Adrenal gland (tissue), 12 donors: Measurements from ENCODE around the gene IMP3. TPM values are rescaled to one million over a fixed set of nuclear protein-coding genes. Genes with fewer than 3 reads are reported as not detected.

Experiments used
- DNase-seq, 7 donors: peaks; one replicate each; pipeline ENCODE4 v3.0.0-alpha.2; 2019 to 2020
- H3K27ac ChIP-seq, 5 donors: fragments of 200-600 bp; sonication (generic) in 4 of 5; 1 replicate in 3 of 5; 2 replicates in 2 of 5; pipeline versions ENCODE4 v1.5.1 to v1.8.0; 2016 to 2020; ENCODE audit warnings: mild to moderate bottlenecking in 1 of 5
- H3K27me3 ChIP-seq: fragments of 200-600 bp; 2 replicates; pipeline ENCODE4 v1.8.0; 2021
- H3K36me3 ChIP-seq, 2 donors: fragments of 200-600 bp; replicated peaks in 1 of 2; 1 replicate in 1 of 2; 2 replicates in 1 of 2; pipeline versions ENCODE4 v1.5.1 to v1.8.0; 2018 to 2022
- H3K4me1 ChIP-seq, 2 donors: fragments of 200-600 bp; replicated peaks in 1 of 2; 1 replicate in 1 of 2; 2 replicates in 1 of 2; pipeline versions ENCODE4 v1.5.1 to v1.8.0; 2018 to 2021
- H3K4me3 ChIP-seq, 4 donors: fragments of 200-600 bp; sonication (generic) in 3 of 4; one replicate each; pipeline ENCODE4 v1.5.1; 2016 to 2018
- H3K9me3 ChIP-seq, 3 donors: fragments of 200-600 bp; sonication (generic) in 1 of 3; replicated peaks in 1 of 3; 1 replicate in 2 of 3; 2 replicates in 1 of 3; pipeline versions ENCODE4 v1.5.1 to v1.8.0; 2016 to 2021
- POLR2A ChIP-seq, 2 donors: fragments of 450-650 bp; IDR thresholded peaks; one replicate each; pipeline ENCODE4 v1.6.1; 2017; ENCODE audit warnings: antibody characterized with exemption in 2 of 2, mild to moderate bottlenecking in 2 of 2, moderate library complexity in 1 of 2
- WGBS, 4 donors: extraction: QIAGEN DNeasy Blood & Tissue Kit in 2 of 4; methylation state at CpG; one replicate each; pipeline versions ENCODE4 v1.1.5 to v1.1.7; 2013 to 2017; 5-methylcytosine and 5-hydroxymethylcytosine counted together
- intact Hi-C, 2 donors: fragments of 100-400 bp; cut with DNase I; formaldehyde crosslinking; loops; one replicate each; pipeline versions ENCODE4 v1.14.1 to v1.15.0; 2022 to 2023
- polyA plus RNA-seq, 3 donors: library from polyadenylated mRNA; stranded (reverse); fragments of 200-250 nt in 2 of 3; fragments of 350-450 nt in 1 of 3; fragmentation: Illumina TruSeq in 1 of 3; extraction: RNeasy Lipid Tissue Mini Kit (QIAGEN cat#74804) in 1 of 3; gene quantifications; one replicate each; pipeline ENCODE4 v1.2.3, GENCODE V29; 2013 to 2014
- total RNA-seq, 9 donors: library from RNA; depleted of rRNA in 4 of 9; stranded (reverse); fragments of >200 nt in 4 of 9; fragments of 120-200 nt in 1 of 9; fragmentation: NEBNext Ultra II Directional in 1 of 9; extraction: Animal tissue kit (Norgen Biotek cat#: 25700) in 1 of 9; gene quantifications; one replicate each; pipeline versions ENCODE4 v1.1.0 to v1.2.4, GENCODE V29; 2013 to 2023
- TF ChIP-seq, protein P1 (sequence below), 6 experiments: fragments of 450-650 bp in 4 of 6; fragments of 200-600 bp in 2 of 6; sonication (generic) in 1 of 6; IDR thresholded peaks; 1 replicate in 5 of 6; 2 replicates in 1 of 6; pipeline versions ENCODE4 v1.5.1 to v1.8.0; 2016 to 2021; ENCODE audit warnings: antibody characterized with exemption in 6 of 6, mild to moderate bottlenecking in 2 of 6, moderate library complexity in 1 of 6
- donor health status: healthy with polysubstance abuse.
- donor health status: Bipolar disorder and iron deficiency.
- donor health status: DM: yes; HTN: yes; CAD: no.
- donor health status: DM: no; HTN: no; CAD: no.
- donor health status: DM: no; HTN: no; CAD: no.
- donor health status: DM: yes; HTN: yes; CAD: no.

The IMP3 gene
- total and polyA plus RNA-seq, 12 donors, result 49.8 to 161 (median 84.0) TPM

- peak in 2 of 7 donors; percentile 24 to 27 for DNase-seq
- H3K9me3 ChIP-seq, result no peaks in the 10 kb centered on the region
- peaks cover 0 to 4% of the 10 kb centered on the region in 2 donors for H3K4me1 ChIP-seq
- TF ChIP-seq, protein P1, sequence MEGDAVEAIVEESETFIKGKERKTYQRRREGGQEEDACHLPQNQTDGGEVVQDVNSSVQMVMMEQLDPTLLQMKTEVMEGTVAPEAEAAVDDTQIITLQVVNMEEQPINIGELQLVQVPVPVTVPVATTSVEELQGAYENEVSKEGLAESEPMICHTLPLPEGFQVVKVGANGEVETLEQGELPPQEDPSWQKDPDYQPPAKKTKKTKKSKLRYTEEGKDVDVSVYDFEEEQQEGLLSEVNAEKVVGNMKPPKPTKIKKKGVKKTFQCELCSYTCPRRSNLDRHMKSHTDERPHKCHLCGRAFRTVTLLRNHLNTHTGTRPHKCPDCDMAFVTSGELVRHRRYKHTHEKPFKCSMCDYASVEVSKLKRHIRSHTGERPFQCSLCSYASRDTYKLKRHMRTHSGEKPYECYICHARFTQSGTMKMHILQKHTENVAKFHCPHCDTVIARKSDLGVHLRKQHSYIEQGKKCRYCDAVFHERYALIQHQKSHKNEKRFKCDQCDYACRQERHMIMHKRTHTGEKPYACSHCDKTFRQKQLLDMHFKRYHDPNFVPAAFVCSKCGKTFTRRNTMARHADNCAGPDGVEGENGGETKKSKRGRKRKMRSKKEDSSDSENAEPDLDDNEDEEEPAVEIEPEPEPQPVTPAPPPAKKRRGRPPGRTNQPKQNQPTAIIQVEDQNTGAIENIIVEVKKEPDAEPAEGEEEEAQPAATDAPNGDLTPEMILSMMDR (IDR thresholded peaks at IDR 0.05), result peak in 5 of 6 experiments; percentile 30 to 35 (median 33)
- no peak for TF ChIP-seq POLR2A (IDR thresholded peaks at IDR 0.05)
- H3K36me3 ChIP-seq, result peaks cover 0 to 59% of the 10 kb centered on the region in 2 donors
- no peak overlapping the region for H3K4me3 ChIP-seq
- H3K27me3 ChIP-seq, result no peaks in the 10 kb centered on the region
- H3K27ac ChIP-seq, result no peak overlapping the region
- 74 to 81% (median 77%) methylated on average over 3 of the region's 3 CpGs for WGBS, 4 donors
- intact Hi-C loops, result no loop called here
Measured at GRCh38 chr15:75597667-75598341, 42.2 kb downstream of the IMP3 start.

GRCh38 chr15:75596703-75597345, 43.2 kb downstream of the IMP3 start:
- Histone ChIP-seq H3K27ac (no peak overlapping the region), H3K36me3 (peaks cover 0 to 59% of the 10 kb centered on the region in 2 donors), H3K27me3 (no peaks in the 10 kb centered on the region), H3K9me3 (no peaks in the 10 kb centered on the region), H3K4me1 (peaks cover 0 to 4% of the 10 kb centered on the region in 2 donors), H3K4me3 (no peak overlapping the region)
- WGBS, 4 donors, result 76 to 82% (median 80%) methylated on average over 3 of the region's 3 CpGs
- intact Hi-C loops, result no loop called here
- DNase-seq, result no peak
- no peak for TF ChIP-seq POLR2A (IDR thresholded peaks at IDR 0.05)
- TF ChIP-seq, protein P1 (IDR thresholded peaks at IDR 0.05), result no peak

DNA sequence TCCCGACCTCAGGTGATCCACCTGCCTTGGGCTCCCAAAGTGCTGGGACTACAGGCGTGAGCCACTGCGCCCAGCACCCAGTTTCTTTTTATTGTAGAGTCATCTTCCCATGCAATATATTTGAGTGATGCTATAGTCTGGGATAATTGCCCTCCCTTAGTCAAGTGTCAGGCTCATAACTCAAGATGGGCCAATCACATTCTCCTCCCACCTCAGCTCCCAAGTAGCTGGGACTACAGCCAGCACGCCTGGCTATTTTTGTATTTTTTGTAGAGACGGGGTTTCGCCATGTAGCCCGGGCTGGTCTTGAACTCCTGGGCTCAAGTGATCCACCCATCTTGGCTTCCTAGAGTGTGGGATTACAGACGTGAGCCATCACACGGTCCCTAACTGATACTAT, 45.7 kb downstream of the IMP3 start:
- intact Hi-C loops, result no loop called here
- no peak for DNase-seq
- no peaks in the 10 kb centered on the region for H3K27me3 ChIP-seq
- H3K4me1 ChIP-seq, result peaks cover 0 to 4% of the 10 kb centered on the region in 2 donors
- no peak overlapping the region for H3K4me3 ChIP-seq
- no peak for TF ChIP-seq POLR2A (IDR thresholded peaks at IDR 0.05)
- TF ChIP-seq, protein P1 (IDR thresholded peaks at IDR 0.05), result no peak
- no peaks in the 10 kb centered on the region for H3K9me3 ChIP-seq
- WGBS, 4 donors, result 91 to 94% (median 91%) methylated on average over 9 of the region's 9 CpGs
- peaks cover 0 to 47% of the 10 kb centered on the region in 2 donors for H3K36me3 ChIP-seq
- H3K27ac ChIP-seq, result no peak overlapping the region

DNA sequence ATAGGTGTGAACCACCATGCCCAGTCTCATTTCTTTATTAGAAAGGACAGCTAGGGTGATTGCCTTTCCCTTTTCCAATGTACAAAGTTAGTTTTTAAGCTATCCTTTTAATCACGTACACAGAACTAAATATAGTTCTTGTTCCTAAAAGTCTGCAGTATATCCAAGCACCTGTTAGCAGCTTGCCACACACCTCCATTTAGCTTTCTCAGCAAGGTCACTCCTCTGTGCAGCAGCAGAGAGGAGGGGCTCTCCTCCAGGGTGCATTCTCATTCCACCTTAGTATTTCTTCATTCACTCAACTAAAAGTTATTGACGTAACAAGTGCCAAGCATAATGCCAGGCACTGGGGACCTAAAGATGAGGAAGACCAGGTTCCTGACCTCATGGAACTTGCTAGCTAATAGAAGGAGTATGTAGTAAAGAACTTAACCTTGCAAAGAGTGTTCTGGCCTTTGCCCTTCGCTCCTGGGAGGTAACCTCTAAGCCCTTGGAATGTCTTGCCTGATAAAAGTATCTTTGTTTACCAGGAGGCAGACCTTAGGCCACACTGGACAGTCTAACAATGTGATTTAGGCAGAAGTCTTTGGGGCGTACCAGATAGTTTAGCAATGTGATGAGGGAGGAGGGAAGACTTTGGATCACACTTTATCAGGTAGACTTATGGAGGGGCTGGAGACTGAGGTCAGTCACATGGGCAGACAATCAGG, 48.2 kb downstream of the IMP3 start:
- Histone ChIP-seq H3K36me3 (peaks cover 0 to 23% of the 10 kb centered on the region in 2 donors), H3K4me1 (no peaks in the 10 kb centered on the region), H3K4me3 (no peak overlapping the region), H3K9me3 (no peaks in the 10 kb centered on the region), H3K27ac (no peak overlapping the region), H3K27me3 (no peaks in the 10 kb centered on the region)
- DNase-seq, result no peak
- intact Hi-C loops, result no loop called here
- no peak for TF ChIP-seq POLR2A (IDR thresholded peaks at IDR 0.05)
- TF ChIP-seq, protein P1 (IDR thresholded peaks at IDR 0.05), result no peak
- 91 to 96% (median 94%) methylated on average over 4 of the region's 4 CpGs for WGBS, 4 donors
